Mucosa of descending colon (tissue), 3 donors: ENCODE measurements around the gene WDR47. TPM values are rescaled to one million over a fixed set of nuclear protein-coding genes. Genes with fewer than 3 reads are reported as not detected.
"Not testable (repeated sequence)": the region's sequence is repeated elsewhere in the genome, so short reads cannot be mapped to it uniquely, and the experiment has no call there.

Experiments used
- ATAC-seq: fragments of 200-7000 bp; cut with Tn5 transposase; one replicate; pipeline ENCODE4 v1.9.1; 2020; ENCODE audit warnings: mild to moderate bottlenecking, moderate library complexity
- DNase-seq, 3 donors: peaks; one replicate each; pipeline ENCODE4 v3.0.0-alpha.2; 2020
- H3K36me3 ChIP-seq: fragments of 200-600 bp; one replicate; pipeline ENCODE4 v1.8.0; 2021; ENCODE audit warnings: low read depth, mild to moderate bottlenecking
- H3K4me1 ChIP-seq: fragments of 200-600 bp; one replicate; pipeline ENCODE4 v1.8.0; 2021; ENCODE audit warnings: low read depth, mild to moderate bottlenecking
- H3K4me3 ChIP-seq: fragments of 200-600 bp; one replicate; pipeline ENCODE4 v1.8.0; 2021; ENCODE audit warnings: mild to moderate bottlenecking
- H3K9me3 ChIP-seq: fragments of 200-600 bp; one replicate; pipeline ENCODE4 v1.8.0; 2021; ENCODE audit warnings: mild to moderate bottlenecking
- intact Hi-C, 2 donors: fragments of 100-400 bp; cut with DNase I in 1 of 2; cut with micrococcal nuclease in 1 of 2; formaldehyde crosslinking; loops; one replicate each; pipeline versions ENCODE4 v1.11.0 to v1.11.1; 2022; cut with DNase I, micrococcal nuclease
- total RNA-seq, 3 donors: library from RNA; stranded (reverse); fragmentation: NEBNext Ultra II Directional in 2 of 3; extraction: Animal tissue kit (Norgen Biotek cat#: 25700) in 2 of 3; gene quantifications; one replicate each; pipeline versions ENCODE4 v1.2.1 to v1.2.4, GENCODE V29; 2021 to 2023
- TF ChIP-seq, protein P1 (sequence below): fragments of 200-600 bp; IDR thresholded peaks from one replicate; pipeline ENCODE4 v1.8.0; 2022; ENCODE audit warnings: antibody characterized with exemption, mild to moderate bottlenecking
- donor health status: DM: no; HTN: no; CAD: no; lungs with moderate emphysema.
- donor health status: DM: no; HTN: no; CAD: no.
- donor health status: DM: no; HTN: yes; CAD: no.

The WDR47 gene
- total RNA-seq, 3 donors from 2014 or later: 6.5 to 25.4 (median 7.5) TPM

DNA sequence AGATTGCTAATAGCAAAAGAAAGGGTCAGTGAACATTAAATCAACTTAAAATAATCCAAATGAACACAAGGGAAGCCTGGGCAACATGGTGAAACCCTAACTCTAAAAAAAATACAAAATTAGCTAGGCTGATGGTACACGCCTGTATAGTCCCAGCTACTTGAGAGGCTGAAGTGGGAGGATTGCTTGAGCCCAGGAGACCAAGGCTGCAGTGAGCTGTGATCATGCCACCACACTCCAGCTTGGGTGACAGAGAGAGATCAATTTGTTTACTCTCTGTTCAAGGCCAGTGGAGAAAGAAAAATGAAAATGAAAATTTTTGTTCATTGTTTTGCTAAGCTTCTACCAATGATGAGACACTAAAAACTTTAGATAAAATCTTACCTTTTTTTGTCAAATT, 24.8 kb downstream of the WDR47 start:
- Histone ChIP-seq H3K9me3 (no peaks in the 10 kb centered on the region), H3K4me3 (no peak overlapping the region), H3K36me3 (no peaks in the 10 kb centered on the region), H3K4me1 (no peaks in the 10 kb centered on the region)
- TF ChIP-seq, protein P1, sequence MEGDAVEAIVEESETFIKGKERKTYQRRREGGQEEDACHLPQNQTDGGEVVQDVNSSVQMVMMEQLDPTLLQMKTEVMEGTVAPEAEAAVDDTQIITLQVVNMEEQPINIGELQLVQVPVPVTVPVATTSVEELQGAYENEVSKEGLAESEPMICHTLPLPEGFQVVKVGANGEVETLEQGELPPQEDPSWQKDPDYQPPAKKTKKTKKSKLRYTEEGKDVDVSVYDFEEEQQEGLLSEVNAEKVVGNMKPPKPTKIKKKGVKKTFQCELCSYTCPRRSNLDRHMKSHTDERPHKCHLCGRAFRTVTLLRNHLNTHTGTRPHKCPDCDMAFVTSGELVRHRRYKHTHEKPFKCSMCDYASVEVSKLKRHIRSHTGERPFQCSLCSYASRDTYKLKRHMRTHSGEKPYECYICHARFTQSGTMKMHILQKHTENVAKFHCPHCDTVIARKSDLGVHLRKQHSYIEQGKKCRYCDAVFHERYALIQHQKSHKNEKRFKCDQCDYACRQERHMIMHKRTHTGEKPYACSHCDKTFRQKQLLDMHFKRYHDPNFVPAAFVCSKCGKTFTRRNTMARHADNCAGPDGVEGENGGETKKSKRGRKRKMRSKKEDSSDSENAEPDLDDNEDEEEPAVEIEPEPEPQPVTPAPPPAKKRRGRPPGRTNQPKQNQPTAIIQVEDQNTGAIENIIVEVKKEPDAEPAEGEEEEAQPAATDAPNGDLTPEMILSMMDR: no peak
- no peak for DNase-seq
- ATAC-seq: no peak
- intact Hi-C loops: no loop called here

DNA sequence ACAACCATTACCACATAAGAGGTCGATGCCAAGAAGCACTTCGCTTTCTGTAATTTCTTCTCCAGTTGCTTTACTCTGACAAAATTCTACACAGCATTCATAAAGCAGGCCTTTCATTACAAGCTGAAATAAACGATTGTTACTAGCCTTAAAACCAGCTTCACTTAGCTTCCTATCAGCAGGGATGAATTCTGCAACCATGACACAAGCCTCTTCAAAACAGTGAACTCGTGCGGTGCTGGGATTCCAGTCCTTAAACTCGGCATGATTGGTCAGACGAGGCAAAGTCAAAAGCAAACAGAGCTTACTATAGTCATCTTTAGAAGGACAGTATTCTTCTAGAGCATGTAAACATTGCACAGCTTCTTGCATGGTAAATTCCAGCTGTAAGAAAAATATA, 30.6 kb downstream of the WDR47 start:
- Histone ChIP-seq H3K9me3 (no peaks in the 10 kb centered on the region), H3K36me3 (no peaks in the 10 kb centered on the region), H3K4me1 (no peaks in the 10 kb centered on the region), H3K4me3 (no peak overlapping the region)
- intact Hi-C loops: no loop called here
- TF ChIP-seq, protein P1: no peak
- DNase-seq: no peak
- ATAC-seq: no peak

DNA sequence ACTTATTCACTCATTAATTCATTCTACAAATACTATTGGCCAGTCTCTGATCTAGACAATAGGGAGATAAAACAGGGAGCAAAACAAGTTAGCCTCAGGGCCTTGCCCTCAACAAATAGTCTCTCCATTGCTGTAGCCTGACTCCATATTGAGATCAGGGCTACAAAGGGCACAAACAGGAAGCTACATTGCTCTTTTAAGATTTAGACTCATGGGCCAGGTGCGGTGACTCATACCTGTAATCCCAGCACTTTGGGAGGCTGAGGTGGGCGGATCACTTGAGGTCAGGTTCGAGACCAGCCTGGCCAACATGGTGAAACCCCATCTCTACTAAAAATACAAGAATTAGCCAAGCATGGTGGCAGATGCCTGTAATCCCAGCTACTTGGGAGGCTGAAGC, 45.3 kb downstream of the WDR47 start:
- intact Hi-C loops: not testable (repeated sequence)

DNA sequence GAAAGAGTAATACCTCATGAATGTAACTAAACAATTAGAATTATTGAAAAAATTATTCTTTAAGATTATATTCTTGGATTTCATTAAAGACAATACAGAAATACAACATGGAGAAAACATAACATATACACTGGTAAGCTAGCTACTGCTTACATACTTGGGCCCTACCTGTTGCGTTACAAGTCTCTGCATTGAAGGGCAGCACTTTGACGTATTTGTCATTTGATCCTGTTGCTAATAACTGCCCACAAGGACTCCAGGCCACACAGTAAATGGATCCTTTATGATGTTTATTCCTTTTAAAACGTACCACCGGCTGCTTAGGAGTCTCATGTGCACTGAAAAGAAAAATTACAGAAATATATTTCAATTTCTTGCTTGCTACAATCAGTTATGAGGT, 58.8 kb downstream of the WDR47 start:
- H3K9me3 ChIP-seq: no peaks in the 10 kb centered on the region
- no peaks in the 10 kb centered on the region for H3K4me1 ChIP-seq
- no peak for DNase-seq
- intact Hi-C loops: no loop called here
- ATAC-seq: no peak
- H3K4me3 ChIP-seq: no peak overlapping the region
- no peaks in the 10 kb centered on the region for H3K36me3 ChIP-seq
- TF ChIP-seq, protein P1: no peak

More for the DNA sequence above, 45.3 kb downstream of the WDR47 start:
- not testable (repeated sequence) for ATAC-seq, H3K4me1 ChIP-seq, H3K36me3 ChIP-seq, H3K9me3 ChIP-seq, DNase-seq, H3K4me3 ChIP-seq

DNA sequence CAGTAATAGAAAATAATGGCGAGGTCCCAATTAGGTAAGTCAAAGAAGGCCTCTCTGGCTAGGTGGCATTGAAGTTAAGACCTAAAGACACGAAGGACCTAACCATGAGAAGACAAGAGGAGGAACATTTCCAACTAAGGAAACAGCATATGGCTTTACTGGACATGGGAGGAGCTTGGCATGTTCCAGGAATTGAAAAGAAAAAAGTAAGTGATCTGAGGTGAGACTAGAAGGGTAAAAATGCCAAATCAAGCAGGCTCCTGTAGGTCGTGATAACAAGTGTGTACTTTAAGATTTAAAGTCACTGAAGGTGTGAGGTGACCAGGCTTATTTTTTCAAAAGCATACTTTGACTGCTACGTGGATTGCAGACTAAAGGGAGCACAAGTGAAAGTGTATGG, 65.2 kb downstream of the WDR47 start:
- no peaks in the 10 kb centered on the region for H3K36me3 ChIP-seq
- intact Hi-C loops: no loop called here
- TF ChIP-seq, protein P1: no peak
- DNase-seq (no peak), ATAC-seq (no peak)
- no peak overlapping the region for H3K4me3 ChIP-seq
- H3K4me1 ChIP-seq: no peaks in the 10 kb centered on the region
- no peaks in the 10 kb centered on the region for H3K9me3 ChIP-seq

DNA sequence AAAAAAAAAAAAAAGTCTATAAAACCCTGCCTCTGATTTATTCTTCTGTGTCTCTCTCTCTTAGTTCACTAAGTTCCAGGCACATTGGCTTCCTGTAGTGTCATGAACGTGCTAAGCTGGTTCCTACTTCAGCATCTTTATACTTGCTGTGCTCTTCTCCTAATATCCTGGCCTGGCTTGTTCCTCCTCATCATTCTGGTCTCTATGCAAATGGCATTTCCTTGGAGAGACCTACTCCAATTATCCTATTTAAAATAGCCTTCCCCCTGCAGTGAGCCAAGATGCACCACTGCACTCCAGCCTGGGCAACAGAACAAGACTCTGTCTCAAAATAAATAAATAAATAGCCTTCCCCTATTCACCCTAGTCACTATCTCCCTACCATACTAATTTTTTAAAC, 69.0 kb downstream of the WDR47 start:
- ATAC-seq (no peak), DNase-seq (no peak)

More for the DNA sequence above, 69.0 kb downstream of the WDR47 start:
- Histone ChIP-seq H3K4me3 (no peak overlapping the region), H3K9me3 (no peaks in the 10 kb centered on the region), H3K4me1 (no peaks in the 10 kb centered on the region), H3K36me3 (no peaks in the 10 kb centered on the region)
- intact Hi-C loops: no loop called here
- TF ChIP-seq, protein P1: no peak
